SK-MEL-5 (cell line): ENCODE results near the gene PEMT. TPM values are rescaled to one million over a fixed set of nuclear protein-coding genes. Genes with fewer than 3 reads are reported as not detected.
A peak's percentile ranks its signal among the peaks of the same experiment; 100 is the strongest.
"Not testable (repeated sequence)": the region's sequence is repeated elsewhere in the genome, so short reads cannot be mapped to it uniquely, and the experiment has no call there.

Experiments used
- DNase-seq: peaks from one replicate; pipeline ENCODE4 v3.0.0-alpha.2; 2016; ENCODE audit warnings: low read depth, low spot score
- in situ Hi-C: cut with HindIII; loops from 2 replicates; pipeline ENCODE4 v1.10.0; 2016; ENCODE audit warnings: low sequenced_read_pairs, high pct_unique_total_duplicates, low pct_unique_long_range_greater_than_20kb
- polyA plus RNA-seq, 2 experiments: library from polyadenylated mRNA; depleted of rRNA; stranded (reverse); fragments of >200 nt; gene quantifications; 2 replicates each; pipeline ENCODE4 v1.2.3, GENCODE V29; 2015
- total RNA-seq: library from RNA; depleted of rRNA; stranded (reverse); fragments of >200 nt; shearing (Covaris generic); gene quantifications from 2 replicates; pipeline ENCODE4 v1.2.3, GENCODE V29; 2014; rRNA removed

The PEMT gene, protein sequence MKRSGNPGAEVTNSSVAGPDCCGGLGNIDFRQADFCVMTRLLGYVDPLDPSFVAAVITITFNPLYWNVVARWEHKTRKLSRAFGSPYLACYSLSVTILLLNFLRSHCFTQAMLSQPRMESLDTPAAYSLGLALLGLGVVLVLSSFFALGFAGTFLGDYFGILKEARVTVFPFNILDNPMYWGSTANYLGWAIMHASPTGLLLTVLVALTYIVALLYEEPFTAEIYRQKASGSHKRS
- 98.3 and 100 TPM in 2 replicates for total RNA-seq
- polyA plus RNA-seq (2015; cell fraction: cytosol; rRNA removed), result 110 and 146 TPM in 2 replicates
- polyA plus RNA-seq (2015; cell fraction: nucleus; rRNA removed), result 17.2 and 24.4 TPM in 2 replicates

DNA sequence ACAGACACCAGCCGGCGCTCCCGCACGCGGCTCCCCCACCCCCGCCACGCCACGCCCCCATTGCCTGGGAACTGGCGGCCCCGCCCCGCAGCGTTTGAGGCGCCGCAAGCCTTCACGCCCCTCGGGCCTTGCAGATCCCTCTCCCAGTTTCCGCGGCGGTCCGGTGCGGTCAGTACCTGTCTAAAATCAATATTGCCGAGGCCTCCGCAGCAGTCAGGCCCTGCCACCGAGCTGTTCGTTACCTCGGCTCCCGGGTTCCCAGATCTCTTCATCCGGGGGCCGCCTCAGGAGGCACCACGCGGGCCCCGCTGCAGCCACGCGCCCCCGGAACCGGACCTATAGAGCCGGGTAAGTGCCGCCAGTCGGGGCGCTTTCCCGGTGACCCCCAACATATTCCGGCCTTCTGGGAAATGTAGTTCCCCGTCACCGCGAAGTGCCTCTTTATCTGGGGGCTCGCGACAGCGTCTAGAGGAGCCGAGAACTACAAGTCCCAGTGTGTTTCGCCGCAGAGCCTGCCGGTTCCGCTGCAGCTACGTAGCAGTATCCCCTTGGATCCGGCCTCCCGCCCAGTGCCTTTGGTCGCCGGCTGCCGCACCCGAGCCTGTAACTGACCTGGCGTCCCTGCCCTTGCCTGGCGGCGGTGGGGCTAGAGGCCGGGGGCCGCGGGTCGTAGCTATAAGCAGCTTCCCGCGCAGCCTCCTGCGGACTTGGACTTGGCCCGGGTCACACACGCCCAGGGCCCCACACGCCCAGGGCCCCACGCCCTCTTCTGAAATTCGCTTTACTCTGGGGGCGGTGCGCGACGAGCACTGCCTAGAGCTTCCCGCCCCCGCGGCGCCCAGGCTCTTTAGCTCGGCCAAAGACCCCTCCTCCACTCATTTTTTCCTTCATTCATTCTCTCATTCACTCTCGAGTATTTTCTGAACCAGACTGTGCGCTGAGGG lies at the start of gene PEMT:
Gene PEMT, minus strand, starts transcription at position 354 of the 944 bp plus-strand sequence. Its CDS starts 82 bp downstream, at position 272.
- in situ Hi-C loops, result loop anchor here (25.0 kb wide), 1 partner anchor 229 kb away; no protein-coding TSS in a partner anchor
- DNase-seq, result peak; percentile 98

- in situ Hi-C loops, DNase-seq: not testable (repeated sequence)
Observed at GRCh38 chr17:17639661-17640270, 48.3 kb upstream of the PEMT start.

- no peak for DNase-seq
- in situ Hi-C loops, result no loop called here
Observed at GRCh38 chr17:17638467-17638866, 47.0 kb upstream of the PEMT start.

DNA sequence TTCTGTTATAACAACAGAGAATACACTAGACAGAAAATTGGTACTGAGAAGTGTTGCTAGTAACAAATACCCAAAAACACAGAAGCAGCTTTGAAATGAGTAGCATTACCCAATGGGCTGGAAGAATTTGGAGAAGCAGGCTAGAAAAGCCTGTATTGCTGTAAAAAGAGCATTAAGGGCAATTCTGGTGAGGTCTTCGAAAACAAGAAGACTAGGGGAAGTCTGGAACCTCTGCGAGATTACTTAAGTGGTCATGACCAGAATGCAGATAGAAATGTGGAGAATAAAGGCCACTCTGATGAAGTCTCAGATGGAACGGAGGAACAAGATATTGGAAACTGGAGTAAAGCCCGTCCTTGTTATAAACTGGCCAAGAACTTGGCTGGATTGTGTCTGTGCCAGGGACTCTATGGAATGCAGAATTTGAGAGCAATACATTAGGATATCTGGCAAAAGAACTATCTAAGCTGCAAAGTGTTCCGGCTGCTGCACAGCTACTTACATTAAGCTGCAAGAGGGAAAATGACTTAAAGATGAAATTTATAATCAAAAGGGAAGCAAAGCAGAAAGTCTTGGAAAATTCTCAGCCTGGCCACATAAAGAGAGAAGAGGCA lies 44.9 kb upstream of the PEMT start:
- DNase-seq, result no peak
- in situ Hi-C loops, result no loop called here

DNA sequence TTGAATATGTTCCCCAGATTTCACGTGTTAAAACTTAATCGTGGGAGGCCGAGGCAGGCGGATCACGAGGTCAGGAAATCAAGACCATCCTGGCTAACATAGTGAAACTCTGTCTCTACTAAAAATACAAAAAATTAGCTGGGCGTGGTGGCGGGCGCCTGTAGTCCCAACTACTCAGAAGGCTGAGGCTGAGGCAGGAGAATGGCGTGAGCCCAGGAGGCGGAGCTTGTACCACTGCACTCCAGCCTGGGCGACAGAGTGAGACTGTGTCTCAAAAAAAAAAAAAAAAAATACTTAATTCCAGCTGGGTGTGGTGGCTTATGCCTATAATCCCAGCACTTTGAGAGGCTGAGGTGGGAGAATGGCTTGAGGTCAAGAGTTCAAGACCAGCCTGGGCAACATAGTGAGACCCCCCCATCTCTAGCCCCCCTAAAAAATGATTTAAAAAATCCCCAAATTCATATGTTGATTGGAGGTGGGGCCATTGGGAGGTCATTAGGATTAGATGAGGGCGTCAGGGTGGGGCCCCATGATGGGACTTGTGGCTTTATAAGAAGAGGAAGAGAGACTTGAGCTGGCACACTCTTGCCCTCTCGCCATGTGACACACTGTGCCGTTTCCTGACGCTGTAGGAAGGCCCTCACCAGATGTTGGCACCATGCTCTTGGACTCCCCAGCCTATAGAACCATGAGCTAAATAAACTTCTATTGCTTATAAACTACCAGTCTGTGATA lies 44.2 kb upstream of the PEMT start:
- in situ Hi-C loops, DNase-seq: not testable (repeated sequence)

DNA sequence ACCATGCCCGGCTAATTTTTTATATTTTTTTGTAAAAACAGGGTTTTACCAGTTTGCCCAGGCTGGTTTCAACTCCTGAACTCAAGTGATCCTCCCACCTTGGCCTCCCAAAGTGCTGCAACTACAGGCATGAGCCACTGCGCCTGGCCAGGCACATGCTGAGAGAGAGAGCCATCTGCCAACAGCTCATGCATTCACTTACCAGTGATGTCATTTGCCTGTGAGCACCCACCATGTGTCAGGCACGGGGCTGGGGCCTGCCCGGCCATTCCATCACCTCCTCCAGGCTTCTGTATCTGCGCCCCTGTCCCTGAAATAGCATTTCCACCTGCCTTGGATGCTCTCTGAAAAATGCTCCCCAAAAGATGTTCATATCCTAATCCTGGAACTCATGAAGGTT lies 43.6 kb upstream of the PEMT start:
- peak; percentile 19 for DNase-seq
- in situ Hi-C loops, result no loop called here

- in situ Hi-C loops, result no loop called here
- DNase-seq, result no peak
Observed at GRCh38 chr17:17633310-17633709, 41.8 kb upstream of the PEMT start.

- in situ Hi-C loops, result not testable (repeated sequence)
- peak; percentile 38 for DNase-seq
Observed at GRCh38 chr17:17632690-17633089, 41.2 kb upstream of the PEMT start.

- in situ Hi-C loops, result no loop called here
- DNase-seq, result no peak
Observed at GRCh38 chr17:17628388-17629008, 37.0 kb upstream of the PEMT start.

DNA sequence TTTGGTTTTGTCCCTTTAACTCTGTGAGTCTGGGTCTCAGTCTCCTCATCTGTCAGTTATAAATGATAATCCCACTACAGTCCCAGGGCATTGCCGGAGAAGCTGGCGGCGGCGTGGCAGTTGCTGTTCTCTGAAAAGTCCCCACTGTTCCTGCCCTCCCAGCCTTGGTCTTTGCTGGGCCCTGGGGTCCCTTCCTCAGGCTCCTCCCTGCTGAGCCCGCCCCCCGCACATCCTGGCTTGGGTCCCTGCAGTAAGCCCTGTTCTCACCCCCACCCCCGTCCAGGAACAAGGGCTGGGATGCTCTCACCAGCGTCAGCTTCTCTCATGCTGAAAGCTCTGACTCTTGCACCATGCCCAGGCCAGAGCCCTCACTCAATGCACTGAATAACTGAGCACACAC lies 35.3 kb upstream of the PEMT start:
- in situ Hi-C loops, result no loop called here
- DNase-seq, result no peak

DNA sequence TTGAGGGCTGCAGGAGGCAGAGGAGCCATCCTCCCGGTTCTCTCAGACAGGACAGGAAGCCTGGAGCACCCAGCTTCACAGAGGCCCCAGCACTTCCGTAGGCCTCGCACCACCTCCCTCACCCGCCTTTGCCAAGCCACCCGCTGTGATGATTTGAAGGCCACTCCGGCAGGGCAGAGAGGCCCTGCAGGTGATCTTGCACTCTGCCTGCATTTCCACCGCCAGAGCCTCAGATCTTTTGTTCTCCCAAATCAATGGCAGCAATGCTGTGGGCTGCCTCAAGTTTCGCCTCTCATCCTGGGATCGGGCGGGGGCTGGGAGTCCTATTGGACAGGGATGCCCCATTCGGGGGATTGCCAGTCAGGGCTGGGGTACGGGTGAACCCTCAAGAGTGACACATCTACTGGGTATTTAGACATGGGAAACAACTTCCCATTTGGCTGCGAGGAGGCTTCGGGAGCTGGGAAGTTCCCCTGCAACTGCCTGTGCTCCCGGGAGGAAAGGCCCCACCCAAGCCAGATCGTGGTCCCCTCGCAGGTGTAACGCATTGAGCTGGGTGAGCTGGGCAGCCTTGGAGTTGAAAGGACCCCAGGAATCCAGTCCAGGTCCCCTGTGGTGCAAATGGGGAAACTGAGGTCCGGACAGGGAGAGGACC lies 34.8 kb upstream of the PEMT start:
- in situ Hi-C loops, result no loop called here

GRCh38 chr17:17624741-17625140 lies 33.2 kb upstream of the PEMT start:
- in situ Hi-C loops, result no loop called here
- no peak for DNase-seq

More for the DNA sequence above, 34.8 kb upstream of the PEMT start:
- DNase-seq, result no peak

DNA sequence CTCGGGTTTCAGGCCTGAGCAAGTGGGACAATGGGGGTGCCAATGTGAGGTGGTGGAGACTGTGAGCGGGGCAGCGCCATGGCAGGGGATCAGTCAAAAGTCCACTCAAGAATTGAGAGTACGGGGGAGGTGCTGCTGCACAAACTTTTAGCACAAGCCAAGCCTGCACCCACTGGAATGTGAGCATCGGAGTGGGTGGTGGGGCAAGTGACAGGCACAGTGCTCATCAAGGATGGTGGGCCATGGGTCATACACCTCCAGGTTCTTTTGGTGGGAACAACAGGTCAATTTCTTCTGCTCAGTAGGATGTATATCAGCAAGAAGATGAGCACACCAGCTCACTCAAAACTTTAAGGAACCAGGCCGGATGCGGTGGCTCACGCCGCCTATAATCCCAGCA lies 32.4 kb upstream of the PEMT start:
- no peak for DNase-seq
- in situ Hi-C loops, result no loop called here

GRCh38 chr17:17621254-17621653 lies 29.7 kb upstream of the PEMT start:
- in situ Hi-C loops, result no loop called here
- no peak for DNase-seq

- in situ Hi-C loops, result no loop called here
Observed at GRCh38 chr17:17613708-17614114, 22.2 kb upstream of the PEMT start.

More at GRCh38 chr17:17613708-17614114, 22.2 kb upstream of the PEMT start:
- DNase-seq, result peak; percentile 87
